ENCODE results near the gene GPX1.

GRCh38 chr3:49359623-49360022 is 1.5 kb upstream of the GPX1 start:
- no peak for TF ChIP-seq CTCF (conservative IDR thresholded peaks at IDR 0.05)
- TF ChIP-seq EZH2 (IDR thresholded peaks at IDR 0.05; ENCODE audit: low read depth), result no peak

Data from PC-9 (cell line).